BE2C (cell line): Measurements from ENCODE around the gene INPP5E.

Experiments used
- DNase-seq: peaks from one replicate; pipeline ENCODE4 v3.0.0-alpha.2; 2020
- H3K27me3 ChIP-seq: fragments of 250-450 bp; sonication (Bioruptor Pico); 2 replicates; pipeline ENCODE4 v1.5.1; 2020; ENCODE audit warnings: mild to moderate bottlenecking
- H3K36me3 ChIP-seq: fragments of 250-450 bp; sonication (Bioruptor Pico); 2 replicates; pipeline ENCODE4 v1.5.1; 2020; ENCODE audit warnings: mild to moderate bottlenecking
- H3K4me1 ChIP-seq: fragments of 250-450 bp; sonication (Bioruptor Pico); 2 replicates; pipeline ENCODE4 v1.5.1; 2020
- H3K4me3 ChIP-seq: 2 replicates; pipeline ENCODE4 v1.5.1; 2011; ENCODE audit warnings: low read depth, low read length
- H3K9me3 ChIP-seq: fragments of 250-450 bp; sonication (Bioruptor Pico); 2 replicates; pipeline ENCODE4 v1.5.1; 2020
- TF ChIP-seq, protein P1 (sequence below): IDR thresholded peaks from 2 replicates; pipeline ENCODE4 v1.5.1; 2012; ENCODE audit warnings: mild to moderate bottlenecking, low read depth, low read length

INPP5E gene

DNA sequence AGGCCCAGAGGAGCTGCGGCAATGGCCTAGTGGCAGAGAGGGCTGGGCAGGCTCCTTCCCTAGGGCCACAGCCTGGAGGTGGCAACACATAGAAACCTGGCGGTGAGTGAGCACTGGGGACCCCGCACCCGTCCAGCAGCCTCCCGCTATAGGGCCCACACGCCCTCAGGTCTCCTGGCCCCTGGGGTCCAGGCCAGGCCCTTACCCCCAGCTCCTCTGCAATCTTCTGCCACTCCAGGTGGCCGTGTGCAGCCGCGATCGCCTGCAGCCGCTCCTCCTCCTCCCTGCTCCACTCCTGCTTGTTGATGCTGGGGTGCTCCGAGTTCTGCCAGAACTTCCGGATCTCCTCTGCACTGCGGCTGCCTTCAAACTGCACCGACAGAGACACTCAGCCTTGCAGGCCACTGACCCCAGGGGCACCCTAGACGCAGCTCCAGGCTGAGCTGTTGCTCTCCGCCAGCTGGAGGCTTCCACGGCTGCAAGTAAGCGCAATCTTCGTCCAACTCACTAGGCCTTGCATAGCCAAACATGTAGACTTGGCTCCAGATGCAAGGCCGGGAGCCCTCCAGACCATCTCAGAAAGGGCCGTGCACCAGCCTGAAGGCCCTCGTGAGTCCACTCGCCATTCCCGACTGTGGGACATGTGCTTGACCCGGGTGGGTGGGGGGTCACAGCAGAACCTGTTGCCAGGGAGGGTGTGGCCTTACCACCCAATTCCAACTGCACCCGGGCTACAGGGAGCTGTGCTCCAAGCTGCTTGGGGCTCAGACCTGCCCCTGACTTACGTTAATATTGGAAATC is 47.7 kb downstream of the INPP5E start:
- Histone ChIP-seq H3K4me1 (no peaks in the 10 kb centered on the region), H3K27me3 (no peaks in the 10 kb centered on the region), H3K9me3 (no peaks in the 10 kb centered on the region), H3K4me3 (no peak overlapping the region), H3K36me3 (peaks cover 94% of the 10 kb centered on the region)
- no peak for DNase-seq
- TF ChIP-seq, protein P1, sequence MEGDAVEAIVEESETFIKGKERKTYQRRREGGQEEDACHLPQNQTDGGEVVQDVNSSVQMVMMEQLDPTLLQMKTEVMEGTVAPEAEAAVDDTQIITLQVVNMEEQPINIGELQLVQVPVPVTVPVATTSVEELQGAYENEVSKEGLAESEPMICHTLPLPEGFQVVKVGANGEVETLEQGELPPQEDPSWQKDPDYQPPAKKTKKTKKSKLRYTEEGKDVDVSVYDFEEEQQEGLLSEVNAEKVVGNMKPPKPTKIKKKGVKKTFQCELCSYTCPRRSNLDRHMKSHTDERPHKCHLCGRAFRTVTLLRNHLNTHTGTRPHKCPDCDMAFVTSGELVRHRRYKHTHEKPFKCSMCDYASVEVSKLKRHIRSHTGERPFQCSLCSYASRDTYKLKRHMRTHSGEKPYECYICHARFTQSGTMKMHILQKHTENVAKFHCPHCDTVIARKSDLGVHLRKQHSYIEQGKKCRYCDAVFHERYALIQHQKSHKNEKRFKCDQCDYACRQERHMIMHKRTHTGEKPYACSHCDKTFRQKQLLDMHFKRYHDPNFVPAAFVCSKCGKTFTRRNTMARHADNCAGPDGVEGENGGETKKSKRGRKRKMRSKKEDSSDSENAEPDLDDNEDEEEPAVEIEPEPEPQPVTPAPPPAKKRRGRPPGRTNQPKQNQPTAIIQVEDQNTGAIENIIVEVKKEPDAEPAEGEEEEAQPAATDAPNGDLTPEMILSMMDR: no peak

DNA sequence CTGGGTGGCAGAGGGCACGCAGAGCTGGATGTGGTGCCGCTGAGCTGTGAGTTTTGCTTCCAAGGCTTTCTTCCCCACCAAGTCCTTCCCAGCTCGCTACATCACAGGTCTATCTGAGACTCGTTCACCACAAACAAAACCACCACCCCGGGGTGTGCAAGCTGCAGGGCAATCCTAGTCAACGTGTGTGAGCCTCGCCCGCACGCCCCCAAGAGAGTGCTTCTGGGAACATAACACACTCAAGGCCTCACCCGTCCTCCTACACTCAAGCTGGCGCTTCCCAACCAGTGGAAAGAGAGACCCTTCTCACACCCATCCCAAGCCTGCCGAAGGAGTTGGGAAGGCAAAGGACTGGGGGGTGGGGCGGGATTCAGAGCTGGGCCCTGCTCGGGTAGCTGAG is 50.2 kb downstream of the INPP5E start:
- peaks cover 85% of the 10 kb centered on the region for H3K36me3 ChIP-seq
- H3K27me3 ChIP-seq: no peaks in the 10 kb centered on the region

DNA sequence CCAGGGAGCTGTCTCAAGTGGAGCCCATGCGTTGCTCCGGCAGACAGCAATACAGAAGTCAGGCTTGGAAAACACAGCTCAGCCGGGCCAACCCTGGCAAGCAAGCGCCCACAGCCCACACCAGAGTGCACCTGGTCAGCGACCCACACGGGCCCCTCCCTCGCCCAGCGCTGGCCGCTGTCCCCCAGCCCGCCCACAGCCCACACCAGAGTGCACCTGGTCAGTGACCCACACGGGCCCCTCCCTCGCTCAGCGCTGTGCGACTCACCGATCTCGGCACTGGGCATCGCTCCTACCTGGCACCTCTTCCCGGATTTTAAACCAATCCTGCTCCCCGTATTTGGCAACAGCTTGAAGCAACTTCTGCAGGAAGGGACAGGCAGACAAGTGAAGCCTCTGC is 52.4 kb downstream of the INPP5E start:
- Histone ChIP-seq H3K27me3 (no peaks in the 10 kb centered on the region), H3K4me1 (no peaks in the 10 kb centered on the region), H3K36me3 (peaks cover 82% of the 10 kb centered on the region), H3K4me3 (no peak overlapping the region), H3K9me3 (no peaks in the 10 kb centered on the region)
- DNase-seq: no peak
- TF ChIP-seq, protein P1: no peak

More for the DNA sequence above, 50.2 kb downstream of the INPP5E start:
- H3K4me3 ChIP-seq: no peak overlapping the region
- no peak for DNase-seq
- TF ChIP-seq, protein P1: no peak
- H3K4me1 ChIP-seq: no peaks in the 10 kb centered on the region
- H3K9me3 ChIP-seq: no peaks in the 10 kb centered on the region

DNA sequence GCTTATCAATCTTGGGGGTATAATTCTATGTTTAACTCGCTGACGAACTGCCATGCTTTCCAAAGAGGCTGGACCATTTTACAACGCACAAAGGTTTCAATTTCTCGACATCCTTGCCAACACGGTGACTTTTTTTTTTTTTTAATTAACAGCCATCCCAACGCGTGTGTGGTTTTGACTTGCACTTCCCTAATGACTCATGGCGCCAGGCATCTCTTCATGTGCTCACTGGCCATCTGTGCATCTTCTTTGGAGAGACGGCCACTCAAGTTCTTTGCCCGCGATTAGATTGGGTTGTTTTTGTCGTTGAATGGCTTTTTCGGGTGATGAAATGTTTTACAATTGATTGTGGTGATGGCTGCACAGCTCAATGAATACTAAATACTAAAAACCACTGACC is 53.6 kb downstream of the INPP5E start:
- DNase-seq: no peak
- Histone ChIP-seq H3K36me3 (peaks cover 81% of the 10 kb centered on the region), H3K27me3 (no peaks in the 10 kb centered on the region), H3K4me3 (no peak overlapping the region), H3K9me3 (no peaks in the 10 kb centered on the region), H3K4me1 (no peaks in the 10 kb centered on the region)
- TF ChIP-seq, protein P1: no peak

DNA sequence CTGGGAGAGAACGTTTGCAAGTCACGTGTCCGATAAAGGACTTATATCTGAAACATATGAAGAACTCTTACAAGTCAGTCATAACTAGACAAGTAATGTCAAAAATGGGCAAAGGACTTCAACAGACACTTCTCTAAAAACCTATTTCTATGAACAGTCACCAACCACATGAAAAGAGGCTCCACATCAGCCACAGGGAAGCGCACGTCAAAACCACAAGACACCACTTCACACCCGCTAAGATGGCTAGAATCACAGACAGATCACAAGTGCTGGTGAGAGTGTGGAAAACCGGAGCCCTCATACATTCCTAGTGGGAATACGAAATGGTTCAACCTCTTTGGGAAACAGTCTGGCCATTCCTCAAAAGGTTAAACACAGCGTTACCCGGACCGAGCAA is 54.6 kb downstream of the INPP5E start:
- no peak overlapping the region for H3K4me3 ChIP-seq
- no peaks in the 10 kb centered on the region for H3K9me3 ChIP-seq
- no peaks in the 10 kb centered on the region for H3K27me3 ChIP-seq
- H3K4me1 ChIP-seq: no peaks in the 10 kb centered on the region
- peaks cover 85% of the 10 kb centered on the region for H3K36me3 ChIP-seq
- no peak for DNase-seq
- TF ChIP-seq, protein P1: no peak

DNA sequence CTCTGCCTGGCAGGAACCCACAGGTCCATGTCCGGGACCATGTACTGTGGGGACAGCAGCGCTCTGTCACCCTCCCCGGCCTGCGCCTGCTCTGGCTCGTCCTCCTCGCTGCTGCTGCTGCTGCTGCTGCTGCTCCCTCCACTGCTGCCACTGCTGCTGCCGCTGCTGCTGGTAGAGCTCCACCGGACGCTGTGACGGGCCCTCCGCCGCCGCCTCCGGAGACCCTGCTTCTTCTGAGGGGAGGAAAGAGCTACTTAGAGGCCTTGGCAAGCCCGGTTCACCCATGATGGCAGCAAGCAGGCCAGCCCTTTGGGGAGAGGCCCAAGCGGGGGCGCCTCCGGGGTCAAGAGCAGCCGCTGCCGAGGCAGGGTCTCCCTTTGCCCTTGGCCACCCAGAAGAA is 56.2 kb downstream of the INPP5E start:
- Histone ChIP-seq H3K9me3 (no peaks in the 10 kb centered on the region), H3K4me3 (no peak overlapping the region), H3K27me3 (no peaks in the 10 kb centered on the region), H3K4me1 (no peaks in the 10 kb centered on the region), H3K36me3 (peaks cover 81% of the 10 kb centered on the region)
- DNase-seq: no peak
- TF ChIP-seq, protein P1: no peak
